ENCODE data around the gene ADGRE3. TPM values are rescaled to one million over a fixed set of nuclear protein-coding genes. Genes with fewer than 3 reads are reported as not detected.

Gene ADGRE3
- total RNA-seq, 1 experiment from 2014 or later, result not detected

DNA sequence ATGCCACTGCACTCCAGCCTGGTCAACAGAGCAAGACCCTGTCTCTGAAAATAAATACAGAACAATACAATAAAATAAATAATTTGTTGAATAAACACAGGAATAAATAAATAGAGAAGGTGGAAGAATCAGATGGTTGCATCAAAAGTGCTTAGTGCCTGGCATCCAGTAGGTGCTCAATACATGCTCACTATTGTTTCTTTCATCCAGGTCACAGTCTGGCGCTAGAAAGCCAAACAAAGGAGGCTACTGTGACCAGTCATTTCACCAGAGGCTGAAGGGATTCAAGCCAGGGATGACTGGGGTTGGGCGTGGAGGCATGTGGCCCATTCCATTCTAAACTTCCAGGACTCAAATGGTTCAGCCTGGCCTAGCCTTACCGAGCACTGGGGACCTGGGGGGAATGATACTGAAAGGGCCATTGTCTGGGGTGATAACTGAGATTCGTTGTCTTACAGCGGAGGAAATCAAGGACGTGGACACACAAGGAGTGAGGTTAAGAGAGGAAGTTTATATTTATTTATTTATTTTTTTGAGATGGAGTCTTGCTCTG is 99.1 kb downstream of the ADGRE3 start:
- H3K9me3 ChIP-seq (ENCODE audit: control insufficient read depth, low read depth, low read length), result no peaks in the 10 kb centered on the region
- H3K56ac ChIP-seq (ENCODE audit: insufficient read length, low read depth, low read length), result no peak overlapping the region
- WGBS (ENCODE audit: extremely low coverage, insufficient read length, low lambda C conversion rate), result no CpG with 5 or more reads among the region's 6 CpGs
- Mint-ChIP-seq H3K27ac (no peak overlapping the region), H3K27me3 (ENCODE audit: low read depth) (0 out of 2 replicates have a peak, but pooled peaks cover 2% of the 10 kb centered on the region), H3K9me3 (peaks cover 0 to 6% of the 10 kb centered on the region in 2 experiments; a peak in 2 of 5 replicates), H3K4me1 (peaks cover 5 to 13% of the 10 kb centered on the region in 2 experiments), H3K4me3 (no peak overlapping the region), H3K36me3 (ENCODE audit: insufficient read depth in 1 of 3, low read depth in 3 of 3) (no peaks in the 10 kb centered on the region; a peak in 1 of 7 replicates)
- no peak overlapping the region for H2BK120ac ChIP-seq (ENCODE audit: low read depth, low read length, poor library complexity, severe bottlenecking)
- H2BK20ac ChIP-seq (ENCODE audit: low read depth, low read length, poor library complexity, severe bottlenecking), result no peak overlapping the region
- H3K4me1 ChIP-seq (ENCODE audit: insufficient read depth, low read length), result no peaks in the 10 kb centered on the region
- H2BK15ac ChIP-seq (ENCODE audit: low read depth, low read length), result no peak overlapping the region
- H2AK5ac ChIP-seq (ENCODE audit: insufficient read length, low read length), result no peak overlapping the region
- no peak overlapping the region for H2AFZ ChIP-seq (ENCODE audit: low read length)
- no peaks in the 10 kb centered on the region for H4K20me1 ChIP-seq (ENCODE audit: control insufficient read depth, insufficient read depth, insufficient read length)
- no peak for DNase-seq
- TF ChIP-seq, protein P1, sequence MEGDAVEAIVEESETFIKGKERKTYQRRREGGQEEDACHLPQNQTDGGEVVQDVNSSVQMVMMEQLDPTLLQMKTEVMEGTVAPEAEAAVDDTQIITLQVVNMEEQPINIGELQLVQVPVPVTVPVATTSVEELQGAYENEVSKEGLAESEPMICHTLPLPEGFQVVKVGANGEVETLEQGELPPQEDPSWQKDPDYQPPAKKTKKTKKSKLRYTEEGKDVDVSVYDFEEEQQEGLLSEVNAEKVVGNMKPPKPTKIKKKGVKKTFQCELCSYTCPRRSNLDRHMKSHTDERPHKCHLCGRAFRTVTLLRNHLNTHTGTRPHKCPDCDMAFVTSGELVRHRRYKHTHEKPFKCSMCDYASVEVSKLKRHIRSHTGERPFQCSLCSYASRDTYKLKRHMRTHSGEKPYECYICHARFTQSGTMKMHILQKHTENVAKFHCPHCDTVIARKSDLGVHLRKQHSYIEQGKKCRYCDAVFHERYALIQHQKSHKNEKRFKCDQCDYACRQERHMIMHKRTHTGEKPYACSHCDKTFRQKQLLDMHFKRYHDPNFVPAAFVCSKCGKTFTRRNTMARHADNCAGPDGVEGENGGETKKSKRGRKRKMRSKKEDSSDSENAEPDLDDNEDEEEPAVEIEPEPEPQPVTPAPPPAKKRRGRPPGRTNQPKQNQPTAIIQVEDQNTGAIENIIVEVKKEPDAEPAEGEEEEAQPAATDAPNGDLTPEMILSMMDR (conservative IDR thresholded peaks at IDR 0.05), result no peak
- peaks cover 8% of the 10 kb centered on the region for H3K23me2 ChIP-seq (ENCODE audit: insufficient read length, low read depth, low read length, poor library complexity, severe bottlenecking)
- no peak overlapping the region for H3K4ac ChIP-seq (ENCODE audit: low read depth, low read length)
- peaks cover 8% of the 10 kb centered on the region; the same call in 1 of the 2 replicates for H3K79me2 ChIP-seq (ENCODE audit: insufficient read depth, low read length)
- H2BK5ac ChIP-seq (ENCODE audit: insufficient read length, low read length), result no peak overlapping the region
- H4K5ac ChIP-seq (ENCODE audit: insufficient read length, low read depth, low read length), result no peak overlapping the region
- H3K14ac ChIP-seq (ENCODE audit: insufficient read depth, low read length), result no peak overlapping the region
- H4K91ac ChIP-seq (ENCODE audit: insufficient read length, low read depth, low read length), result no peak overlapping the region
- no peak overlapping the region for H3K27ac ChIP-seq (ENCODE audit: insufficient read length, low read depth, low read length)
- H3K23ac ChIP-seq (ENCODE audit: insufficient read length, low read depth, low read length), result no peak overlapping the region
- no peak overlapping the region for H3K18ac ChIP-seq (ENCODE audit: insufficient read length, low read depth, low read length)
- no peak overlapping the region for H2BK12ac ChIP-seq (ENCODE audit: insufficient read length, low read depth, low read length)
- H3K27me3 ChIP-seq (ENCODE audit: insufficient read depth, low read length), result no peaks in the 10 kb centered on the region
- no peaks in the 10 kb centered on the region for H3K79me1 ChIP-seq (ENCODE audit: insufficient read depth, low read depth, low read length, poor library complexity, severe bottlenecking)
- H3K4me2 ChIP-seq (ENCODE audit: insufficient read depth, insufficient read length, low read length), result no peak overlapping the region
- no peak overlapping the region for H3T11ph ChIP-seq (ENCODE audit: low read length)
- H4K8ac ChIP-seq (replicated peaks; ENCODE audit: insufficient read length, low read depth, low read length), result no peak overlapping the region
- H3K9ac ChIP-seq (ENCODE audit: extremely low read depth, insufficient read length, low read length), result no peak overlapping the region

All from H9 (cell line).